K562 (cell line): Measurements from ENCODE around the gene MT2A. TPM values are rescaled to one million over a fixed set of nuclear protein-coding genes. Genes with fewer than 3 reads are reported as not detected.

Experiments used
- ATAC-seq: fragments of 200-7000 bp; cut with Tn5 transposase; 3 replicates; pipeline ENCODE4 v1.9.1; 2020; ENCODE audit warnings: moderate library complexity
- BruUV-seq: library from RNA; stranded (reverse); fragments of 400-500 nt; replicated peaks from 2 replicates; lab custom pipeline; 2021; lab: Mats Ljungman, UMichigan
- CTCF ChIA-PET: fragments of 300-600 bp; formaldehyde crosslinking; extraction: SDS; loops from one replicate; lab custom pipeline; 2021; ENCODE audit warnings: low intra/inter-chr PET ratio; lab: Yijun Ruan, JAX
- POLR2A ChIA-PET: fragments of 300-600, 350-650 bp; sonication (Branson Sonifier 250); formaldehyde crosslinking; extraction: SDS; loops from one replicate; lab custom pipeline; 2021; ENCODE audit warnings: antibody characterized with exemption, inconsistent platforms; lab: Yijun Ruan, JAX
- DNase-seq, 4 experiments: peaks; one replicate each; pipeline versions ENCODE4 v3.0.0 to v3.0.0-alpha.2; 2011 to 2018; ENCODE audit warnings: low spot score in 3 of 4, mixed read lengths in 3 of 4; ENCODE audit errors: extremely low read depth in 1 of 4
- FAIRE-seq: peaks from 2 replicates; lab custom pipeline; 2011; peaks lifted over from hg19 to GRCh38; lab: Jason Lieb, UNC
- H2AFZ ChIP-seq: 2 replicates; pipeline ENCODE4 v1.6.0; 2011; ENCODE audit warnings: low read depth, low read length, control low read depth, inconsistent platforms
- H3K27ac ChIP-seq: fragments of 200-600 bp; 3 replicates; pipeline ENCODE4 v1.8.0; 2011; ENCODE audit warnings: low read depth, mild to moderate bottlenecking, control low read depth, inconsistent platforms, low read length, moderate library complexity, mixed read lengths; ENCODE audit errors: extremely low read depth
- H3K27me3 ChIP-seq, 2 experiments: fragments of 300-600 bp in 1 of 2; 2 replicates in 1 of 2; 3 replicates in 1 of 2; pipeline versions ENCODE4 v1.6.0 to v1.8.0; 2011; ENCODE audit warnings: inconsistent platforms in 2 of 2, low read length in 2 of 2, mild to moderate bottlenecking in 1 of 2, mixed read lengths in 1 of 2, moderate library complexity in 1 of 2; ENCODE audit not compliant: control insufficient read depth in 2 of 2, insufficient read depth in 2 of 2
- H3K36me3 ChIP-seq: fragments of 300-600 bp; 3 replicates; pipeline ENCODE4 v1.8.0; 2011; ENCODE audit warnings: mild to moderate bottlenecking, low read length, inconsistent platforms; ENCODE audit not compliant: control insufficient read depth, insufficient read depth
- H3K4me1 ChIP-seq, 2 experiments: fragments of 200-600 bp in 1 of 2; replicated peaks in 1 of 2; 2 replicates in 1 of 2; 3 replicates in 1 of 2; pipeline versions ENCODE4 v1.5.1 to v1.8.0; 2011; ENCODE audit warnings: inconsistent platforms in 2 of 2, low read length in 2 of 2, mild to moderate bottlenecking in 1 of 2, mixed read lengths in 1 of 2, moderate library complexity in 1 of 2; ENCODE audit not compliant: control insufficient read depth in 2 of 2, insufficient read depth in 2 of 2
- H3K4me2 ChIP-seq: 2 replicates; pipeline ENCODE4 v1.6.1; 2011; ENCODE audit warnings: low read length, control low read depth, inconsistent platforms, mixed read lengths; ENCODE audit not compliant: insufficient read depth
- H3K4me3 ChIP-seq: fragments of 200-600 bp; sonication (generic), shearing (Covaris generic); 2 replicates; pipeline ENCODE4 v1.5.1; 2016; ENCODE audit warnings: control low read depth, inconsistent platforms
- H3K79me2 ChIP-seq: fragments of 200-600 bp; 3 replicates; pipeline ENCODE4 v1.8.0; 2011; ENCODE audit warnings: low read length, inconsistent platforms; ENCODE audit not compliant: control insufficient read depth, insufficient read depth
- H3K9ac ChIP-seq, 2 experiments: 2 replicates each; pipeline versions ENCODE4 v1.6.0 to v1.6.1; 2011; ENCODE audit warnings: low read depth in 2 of 2, low read length in 2 of 2, control low read depth in 1 of 2, inconsistent platforms in 1 of 2, mild to moderate bottlenecking in 1 of 2, mixed read lengths in 1 of 2; ENCODE audit not compliant: insufficient read depth in 1 of 2
- H3K9me1 ChIP-seq: one replicate; pipeline ENCODE4 v1.6.0; 2011; ENCODE audit warnings: inconsistent platforms, mild to moderate bottlenecking, low read length, moderate library complexity; ENCODE audit not compliant: control insufficient read depth, insufficient read depth
- H3K9me3 ChIP-seq: replicated peaks from 2 replicates; pipeline ENCODE4 v1.5.1; 2011; ENCODE audit warnings: low read depth, low read length, inconsistent platforms; ENCODE audit not compliant: control insufficient read depth, insufficient read depth
- H4K20me1 ChIP-seq: replicated peaks from 2 replicates; pipeline ENCODE4 v1.6.1; 2011; ENCODE audit warnings: low read length, inconsistent platforms, mixed read lengths; ENCODE audit not compliant: control insufficient read depth, insufficient read depth
- ASH1L ChIP-seq: fragments of 450-650 bp; IDR thresholded peaks from 2 replicates; pipeline ENCODE4 v1.6.1; 2018; ENCODE audit warnings: borderline replicate concordance, mild to moderate bottlenecking, low read depth; ENCODE audit not compliant: partially characterized antibody
- CGGBP1 ChIP-seq: fragments of 250-450 bp; sonication (Bioruptor Pico); IDR thresholded peaks from 2 replicates; pipeline ENCODE4 v1.9.0; 2021; ENCODE audit warnings: mild to moderate bottlenecking
- FOXM1 ChIP-seq, 2 experiments: fragments of 450-650 bp in 1 of 2; sonication (generic) in 1 of 2; formaldehyde crosslinking in 1 of 2; IDR thresholded peaks; 2 replicates each; pipeline versions ENCODE4 v1.6.1 to v1.9.0; 2017 to 2022; ENCODE audit warnings: low read depth in 2 of 2, mild to moderate bottlenecking in 2 of 2, missing genetic modification reagents in 1 of 2, moderate library complexity in 1 of 2
- GABPA ChIP-seq: fragments of 200-800 bp; sonication (Bioruptor generic); conservative IDR thresholded peaks from 2 replicates; pipeline ENCODE4 v1.6.1; 2016; ENCODE audit warnings: low read depth, missing genetic modification characterization, missing compliant biosample characterization
- HIVEP1 ChIP-seq: fragments of 250-450 bp; sonication (Bioruptor Pico); IDR thresholded peaks from 2 replicates; pipeline ENCODE4 v1.4.0; 2020; ENCODE audit warnings: mild to moderate bottlenecking
- HOMEZ ChIP-seq: fragments of 250-450 bp; sonication (Bioruptor Pico); IDR thresholded peaks from 2 replicates; pipeline ENCODE4 v1.4.0; 2020; ENCODE audit warnings: mild to moderate bottlenecking, moderate library complexity
- HSF4 ChIP-seq: fragments of 250-450 bp; sonication (Bioruptor Pico); IDR thresholded peaks from 2 replicates; pipeline ENCODE4 v2.1.2; 2022; ENCODE audit warnings: mild to moderate bottlenecking, moderate library complexity, borderline replicate concordance
- NFYB ChIP-seq: IDR thresholded peaks from 2 replicates; pipeline ENCODE4 v1.6.1; 2011; ENCODE audit warnings: mild to moderate bottlenecking, moderate library complexity; ENCODE audit not compliant: insufficient read length; ENCODE audit errors: extremely low read depth
- PHB ChIP-seq: fragments of 250-450 bp; sonication (Bioruptor Pico); IDR thresholded peaks from 2 replicates; pipeline ENCODE4 v1.5.0; 2021
- SMARCA5 ChIP-seq: fragments of 450-650 bp; IDR thresholded peaks from 2 replicates; pipeline ENCODE4 v1.6.1; 2016
- SNRNP70 ChIP-seq: fragments of 200-400 bp; formaldehyde crosslinking; optimal IDR thresholded peaks from 2 replicates; pipeline ENCODE3; 2017; ENCODE audit warnings: low read depth, low read length
- TEAD2 ChIP-seq: fragments of 450-650 bp; IDR thresholded peaks from 2 replicates; pipeline ENCODE4 v1.6.1; 2016; ENCODE audit warnings: missing genetic modification characterization, control low read depth, missing compliant biosample characterization
- THRA ChIP-seq: fragments of 450-650 bp; IDR thresholded peaks from 2 replicates; pipeline ENCODE4 v1.6.1; 2017; ENCODE audit warnings: mild to moderate bottlenecking, moderate library complexity
- ZBTB5 ChIP-seq: fragments of 450-650 bp; IDR thresholded peaks from 2 replicates; pipeline ENCODE4 v1.6.1; 2017; ENCODE audit warnings: antibody characterized with exemption
- ZNF133 ChIP-seq: fragments of 250-450 bp; sonication (Bioruptor Pico); IDR thresholded peaks from 2 replicates; pipeline ENCODE4 v1.4.0; 2020; ENCODE audit warnings: mild to moderate bottlenecking
- ZNF589 ChIP-seq: fragments of 200-800 bp; sonication (Bioruptor generic); IDR thresholded peaks from 2 replicates; pipeline ENCODE4 v1.6.1; 2016; ENCODE audit warnings: low read depth, missing genetic modification characterization, missing compliant biosample characterization
- ZNF764 ChIP-seq: fragments of 250-450 bp; sonication (Bioruptor Pico); IDR thresholded peaks from 2 replicates; pipeline ENCODE4 v1.4.0; 2020; ENCODE audit warnings: low read depth, mild to moderate bottlenecking, moderate library complexity
- WGBS: fragments of 100-300 bp; shearing (Covaris generic); methylation state at CpG from one replicate; pipeline ENCODE4 v1.1.6; 2016; ENCODE audit warnings: low coverage, mixed read lengths; ENCODE audit not compliant: insufficient coverage; ENCODE audit errors: missing lambda C conversion rate; 5-methylcytosine and 5-hydroxymethylcytosine counted together
- in situ Hi-C: fragments of 300-500 bp; cut with MboI; formaldehyde crosslinking; loops from 4 replicates; pipeline ENCODE4 v1.15.0; 2018; ENCODE audit warnings: inconsistent platforms, mixed read lengths
- intact Hi-C: fragments of 100-400 bp; cut with micrococcal nuclease; formaldehyde crosslinking; loops from 2 replicates; pipeline ENCODE4 v1.14.2; 2022
- polyA plus RNA-seq, 8 experiments: library from polyadenylated mRNA; depleted of rRNA in 4 of 8; stranded (reverse) in 5 of 8; unstranded in 3 of 8; fragments of >200 nt; fragmentation: Nextera tagmentation in 2 of 8; fragmentation: Illumina TruSeq in 1 of 8; extraction: Ambion mirVana in 2 of 8; extraction: Trizol in 1 of 8; gene quantifications; 2 replicates each; pipeline versions ENCODE4 v1.2.1 to v1.2.3, GENCODE V29; 2011 to 2014; ENCODE audit warnings: inconsistent platforms in 1 of 8, missing spikeins in 1 of 8
- total RNA-seq, 7 experiments: library from RNA; depleted of rRNA in 6 of 7; stranded (reverse); fragments of >200 nt in 6 of 7; fragmentation: Illumina TruSeq in 2 of 7; extraction: Trizol in 2 of 7; gene quantifications; 2 replicates each; pipeline versions ENCODE4 v1.2.1 to v1.2.3, GENCODE V29; 2011 to 2021; ENCODE audit warnings: low replicate concordance in 1 of 7

MT2A gene
- total and polyA plus RNA-seq, 9 of the 15 experiments (the other 6 are each of a cell fraction or from before 2014, with no cell fraction given) = 2.0 to 16.9 (median 8.5) TPM

GRCh38 chr16:56633535-56633934, 25.2 kb downstream of the MT2A start (continued):
- no peak for TF ChIP-seq GABPA
- TF ChIP-seq FOXM1 (IDR thresholded peaks at IDR 0.05; ENCODE audit: low read depth) = no peak
- no peak for TF ChIP-seq FOXM1 (CRISPR knock-in tag; IDR thresholded peaks at IDR 0.05; ENCODE audit: low read depth)
- no peak for TF ChIP-seq SMARCA5
- no peak for TF ChIP-seq PHB (CRISPR knock-in tag)
- no peak for TF ChIP-seq HOMEZ
- no peak for TF ChIP-seq CGGBP1 (CRISPR knock-in tag)
- TF ChIP-seq TEAD2 (tag) = no peak
- no peak for TF ChIP-seq SNRNP70

- no peaks in the 10 kb centered on the region for H3K9me1 ChIP-seq
- ATAC-seq = no peak
- in situ Hi-C loops = no loop called here
- no peak overlapping the region for H3K9ac ChIP-seq
- 2% methylated on average over 44 of the region's 47 CpGs for WGBS
- no peaks in the 10 kb centered on the region for H3K79me2 ChIP-seq
- H2AFZ ChIP-seq = no peak overlapping the region
- no TSS peak for BruUV-seq
- peaks cover 0 to 23% of the 10 kb centered on the region in 2 experiments; a peak in 2 of 5 replicates for H3K4me1 ChIP-seq
- H3K4me3 ChIP-seq = no peak overlapping the region
- no peak for FAIRE-seq
- H3K27me3 ChIP-seq = peaks cover 47 to 86% of the 10 kb centered on the region in 2 experiments
- ChIA-PET POLR2A (no interaction called here), CTCF (no interaction called here)
- H3K36me3 ChIP-seq = no peaks in the 10 kb centered on the region
- H3K9me3 ChIP-seq = no peaks in the 10 kb centered on the region
- DNase-seq = no peak
- no peak overlapping the region for H3K27ac ChIP-seq
- H3K4me2 ChIP-seq = no peak overlapping the region
- H4K20me1 ChIP-seq = 0 out of 2 replicates have a peak, but pooled peaks cover 7% of the 10 kb centered on the region
- intact Hi-C loops = no loop called here
- TF ChIP-seq THRA (no peak), HSF4 (CRISPR knock-in tag) (no peak), ZBTB5 (no peak), HIVEP1 (CRISPR knock-in tag) (no peak), ZNF589 (no peak), ASH1L (no peak), ZNF133 (CRISPR knock-in tag) (no peak), NFYB (no peak), ZNF764 (CRISPR knock-in tag) (no peak)
Measured at GRCh38 chr16:56634715-56635440, 26.5 kb downstream of the MT2A start.
